Embryonic facial prominence (tissue), 1 donor: Measurements from ENCODE around the gene MEN1.

ENCODE experiments used
- DNase-seq: peaks from one replicate; pipeline ENCODE4 v3.0.0-alpha.2; 2016; ENCODE audit errors: extremely low spot score

MEN1 gene

DNA sequence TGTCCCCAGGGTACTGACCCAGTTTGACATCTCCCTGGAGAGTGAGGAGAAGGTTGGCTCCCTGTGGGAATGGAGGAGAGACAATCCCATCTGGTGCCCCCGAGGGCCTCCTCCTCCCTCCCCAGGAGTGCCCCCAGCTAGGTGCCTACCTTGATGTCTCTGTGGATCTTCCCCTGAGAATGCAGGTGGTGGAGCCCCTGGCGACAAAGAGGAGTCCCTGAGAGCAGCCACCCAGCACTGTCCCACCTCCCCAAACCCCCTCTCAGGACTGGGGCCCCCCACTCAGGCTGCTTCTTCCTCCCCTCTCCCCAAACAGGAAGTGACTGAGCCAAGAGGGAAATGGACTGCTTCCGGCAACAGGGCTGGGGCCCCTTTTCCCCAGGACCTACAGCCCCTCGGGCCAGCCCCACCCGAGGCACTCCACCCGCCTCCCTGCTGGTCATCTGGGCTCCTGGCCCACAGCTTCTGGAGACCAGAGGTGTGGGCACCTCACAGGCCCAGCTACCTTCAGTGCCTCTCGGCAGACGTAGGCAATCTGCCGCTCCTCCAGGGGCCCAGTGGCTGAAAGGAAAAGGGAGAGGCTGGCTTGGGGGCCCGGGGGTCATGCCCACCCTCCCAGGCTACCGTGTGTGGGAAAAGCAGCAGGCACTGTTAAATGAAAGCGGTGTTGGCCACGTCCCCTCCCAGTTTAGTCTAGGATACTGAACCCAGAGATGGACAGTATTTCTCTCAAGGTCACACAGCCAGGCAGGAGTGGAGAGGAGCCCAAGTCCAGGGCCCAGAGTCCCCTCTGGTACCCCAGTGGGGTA, 8.6 kb downstream of the MEN1 start:
- DNase-seq = no peak

DNA sequence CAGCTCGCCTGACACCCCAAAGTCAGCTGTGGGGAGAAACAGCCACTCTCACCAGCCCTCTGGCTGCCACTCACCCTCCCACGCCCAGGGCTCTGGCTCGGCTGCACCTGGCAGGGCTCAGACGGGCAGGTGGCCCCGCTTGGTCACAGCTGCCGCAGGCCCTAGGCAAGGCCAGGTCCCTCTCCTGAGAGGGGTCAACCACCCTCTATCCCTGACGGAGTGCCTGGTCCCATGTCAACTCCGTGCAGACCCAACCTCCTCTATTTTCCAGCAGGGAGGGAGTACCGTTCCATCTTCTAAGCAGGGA, 9.2 kb downstream of the MEN1 start:
- DNase-seq = no peak

DNA sequence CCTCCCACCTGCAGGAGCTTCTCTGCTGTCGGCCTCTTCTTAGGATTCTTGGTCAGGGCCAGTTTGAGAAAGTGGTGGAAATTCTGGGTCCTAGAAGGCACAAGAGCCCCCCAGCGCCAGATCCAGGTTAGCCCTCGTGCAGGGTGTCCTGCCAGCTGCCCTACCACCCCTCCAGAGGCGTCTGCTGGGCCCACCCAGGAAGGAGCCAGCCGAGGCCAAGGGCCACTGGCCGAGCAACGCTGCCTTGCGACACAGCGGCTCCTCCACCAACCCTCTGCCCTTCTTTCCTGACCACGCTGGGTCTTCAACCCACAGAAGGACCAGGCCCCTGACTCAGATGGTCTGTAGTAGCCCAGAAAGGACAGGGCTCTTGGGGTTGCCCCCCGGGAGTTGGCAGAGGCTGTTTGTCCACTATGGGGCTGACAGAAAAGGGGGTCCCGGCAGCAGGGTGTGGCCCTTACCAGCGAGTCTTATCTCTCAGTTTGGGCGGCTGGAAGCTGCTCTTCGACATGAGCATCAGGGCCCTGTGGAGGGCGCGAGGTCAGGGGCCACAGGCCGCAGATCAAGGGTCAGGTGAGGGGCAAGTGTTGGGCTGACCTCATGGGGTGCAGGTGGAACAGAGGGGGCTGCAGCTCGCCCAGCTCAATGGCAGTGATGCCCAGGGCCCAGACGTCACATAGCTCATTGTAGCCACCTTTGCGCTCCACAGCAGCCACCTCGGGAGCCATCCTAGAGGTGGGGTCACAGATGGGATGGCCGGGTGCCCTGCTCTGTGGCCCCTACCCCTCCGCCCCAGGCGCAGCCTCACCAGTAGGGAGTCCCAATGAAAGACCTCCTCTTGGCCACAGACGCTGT, 9.8 kb downstream of the MEN1 start:
- DNase-seq = no peak

DNA sequence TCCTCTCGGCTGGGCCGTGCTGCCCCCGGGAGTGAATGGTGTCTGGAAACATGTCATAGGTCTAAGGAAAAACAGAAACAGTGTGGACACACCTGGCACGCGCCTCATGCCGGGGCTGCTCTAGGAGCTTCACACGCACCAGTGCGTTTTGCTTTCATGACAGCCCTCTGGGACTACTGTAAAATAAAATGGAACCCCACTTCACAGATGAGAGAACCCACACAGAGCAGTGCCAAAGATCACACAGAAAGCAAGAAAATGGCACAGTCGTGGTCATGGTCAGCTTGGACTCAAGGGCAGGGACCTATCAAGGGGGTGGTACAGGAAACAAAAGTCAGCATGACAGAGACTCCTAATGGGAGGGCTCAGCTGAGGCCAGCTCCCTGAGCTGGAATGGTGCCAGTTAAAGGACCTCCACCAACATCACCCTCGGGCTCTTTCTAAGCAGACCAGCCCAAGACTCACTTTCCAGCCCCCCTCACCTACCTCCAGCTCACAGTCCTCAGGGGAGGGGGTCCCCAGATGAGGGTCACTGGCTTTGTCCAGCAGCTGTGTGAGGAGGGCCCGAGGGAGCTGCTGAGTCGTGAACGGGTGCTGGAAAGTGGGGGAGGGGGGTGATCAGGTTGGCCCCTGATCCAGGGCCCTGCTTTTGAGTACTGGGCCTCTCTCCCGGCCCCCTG, 10.6 kb downstream of the MEN1 start:
- no peak for DNase-seq

DNA sequence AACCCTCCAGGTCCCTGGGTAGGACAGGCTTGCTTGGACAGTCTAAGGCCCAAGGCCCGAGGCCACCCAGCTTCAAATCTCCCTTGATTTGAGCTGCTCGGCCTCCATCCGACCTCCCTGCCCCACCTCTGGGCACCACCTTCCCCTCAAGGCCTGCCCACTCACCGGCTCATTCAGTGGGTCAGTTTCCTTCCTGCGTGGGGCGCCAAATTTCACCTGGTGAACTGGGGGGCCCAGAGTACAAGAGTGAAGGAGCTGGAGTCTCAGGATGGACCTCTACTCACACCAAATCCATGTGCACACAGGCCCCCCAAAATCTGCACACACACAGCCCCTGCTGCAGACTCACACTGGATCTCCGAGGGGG, 11.1 kb downstream of the MEN1 start:
- DNase-seq = no peak

DNA sequence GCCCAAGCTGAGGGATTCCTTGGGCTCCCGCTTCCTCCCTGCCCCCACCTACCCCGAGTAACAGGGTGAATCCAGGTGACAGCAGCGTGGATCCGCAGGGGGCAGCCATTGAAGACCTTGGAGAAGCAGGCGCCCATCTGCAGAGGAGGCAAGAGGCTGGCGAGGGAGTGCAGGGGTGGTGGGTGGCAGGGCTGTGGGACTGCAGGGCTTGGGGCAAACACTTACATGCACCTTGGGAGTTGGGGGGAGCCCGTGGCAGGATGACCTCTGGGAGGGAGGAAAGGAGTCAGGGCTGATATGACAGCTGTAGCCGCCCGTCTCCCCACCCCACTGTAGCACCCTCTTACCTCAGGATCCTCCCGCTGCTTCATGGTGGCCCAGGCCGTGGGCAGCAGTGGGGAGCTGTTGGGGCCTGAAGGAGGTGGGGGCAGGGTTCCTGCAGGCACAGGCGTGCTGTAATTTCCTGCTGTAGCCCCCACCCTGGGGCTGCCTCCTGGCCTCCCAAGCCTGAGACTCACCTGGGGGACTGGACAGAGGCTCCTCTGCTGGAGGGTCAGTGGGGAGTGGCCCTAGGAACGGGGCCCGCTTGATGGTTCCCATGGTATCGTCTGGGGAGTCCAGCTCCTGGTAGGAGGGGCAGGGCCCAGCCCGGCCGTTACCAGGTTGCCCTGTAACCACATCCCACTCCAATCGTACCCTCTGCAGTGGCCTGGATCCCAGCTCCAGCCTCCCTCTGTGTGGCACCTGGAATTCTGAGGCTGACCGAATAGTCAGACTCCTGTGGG, 13.4 kb downstream of the MEN1 start:
- no peak for DNase-seq

DNA sequence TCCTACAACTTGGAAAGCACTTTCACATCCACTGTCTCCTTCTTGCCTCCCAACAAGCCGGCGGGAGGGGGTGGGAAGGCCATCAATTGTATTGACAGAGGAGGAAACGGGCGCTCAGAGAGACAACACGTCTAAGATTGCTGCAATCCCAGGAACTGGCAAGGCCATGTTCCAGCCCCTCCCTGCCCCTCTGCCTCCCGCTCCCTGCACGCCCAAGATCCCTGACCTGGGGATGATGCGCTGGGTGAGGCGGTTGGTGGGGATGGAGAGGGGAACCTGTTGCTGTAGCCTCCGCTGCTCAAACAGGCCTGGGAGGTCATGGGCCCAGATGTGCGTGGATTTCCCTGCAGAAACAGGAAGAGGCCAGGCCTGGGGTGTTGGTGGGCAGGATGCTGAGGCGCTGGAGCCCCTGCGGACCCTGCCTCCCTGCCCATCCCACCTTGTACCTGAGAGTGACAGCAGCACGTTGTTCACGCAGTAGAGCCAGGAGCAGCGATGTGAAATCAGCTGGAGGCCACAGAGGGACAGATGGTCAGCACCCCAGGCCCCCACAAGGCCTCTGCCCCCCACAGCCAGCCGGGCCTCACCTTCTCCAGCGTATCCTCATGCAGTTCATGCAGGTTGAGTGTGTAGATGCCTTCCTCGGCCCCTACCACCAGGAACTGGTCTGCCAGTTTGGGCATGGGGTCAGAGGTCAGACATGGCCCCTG, 14.1 kb downstream of the MEN1 start:
- no peak for DNase-seq

DNA sequence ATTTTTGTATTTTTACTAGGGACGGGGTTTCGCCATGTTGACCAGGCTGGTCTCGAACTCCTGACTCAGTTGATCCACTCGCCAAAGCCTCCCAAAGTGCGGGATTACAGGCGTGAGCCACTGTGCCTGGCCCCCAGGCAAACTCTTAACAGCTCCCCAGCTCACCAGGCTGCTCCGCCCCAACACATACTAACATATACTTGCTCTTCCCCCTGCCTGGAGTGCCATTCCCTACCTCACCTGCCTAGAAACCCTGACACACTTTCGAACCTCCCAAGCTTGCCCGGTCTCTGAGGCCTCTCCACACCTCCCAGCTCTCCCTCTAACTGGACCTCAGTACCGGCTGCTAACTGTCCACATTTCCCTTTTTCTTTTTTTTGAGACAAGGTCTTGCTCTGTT, 15.8 kb downstream of the MEN1 start:
- DNase-seq = no peak

DNA sequence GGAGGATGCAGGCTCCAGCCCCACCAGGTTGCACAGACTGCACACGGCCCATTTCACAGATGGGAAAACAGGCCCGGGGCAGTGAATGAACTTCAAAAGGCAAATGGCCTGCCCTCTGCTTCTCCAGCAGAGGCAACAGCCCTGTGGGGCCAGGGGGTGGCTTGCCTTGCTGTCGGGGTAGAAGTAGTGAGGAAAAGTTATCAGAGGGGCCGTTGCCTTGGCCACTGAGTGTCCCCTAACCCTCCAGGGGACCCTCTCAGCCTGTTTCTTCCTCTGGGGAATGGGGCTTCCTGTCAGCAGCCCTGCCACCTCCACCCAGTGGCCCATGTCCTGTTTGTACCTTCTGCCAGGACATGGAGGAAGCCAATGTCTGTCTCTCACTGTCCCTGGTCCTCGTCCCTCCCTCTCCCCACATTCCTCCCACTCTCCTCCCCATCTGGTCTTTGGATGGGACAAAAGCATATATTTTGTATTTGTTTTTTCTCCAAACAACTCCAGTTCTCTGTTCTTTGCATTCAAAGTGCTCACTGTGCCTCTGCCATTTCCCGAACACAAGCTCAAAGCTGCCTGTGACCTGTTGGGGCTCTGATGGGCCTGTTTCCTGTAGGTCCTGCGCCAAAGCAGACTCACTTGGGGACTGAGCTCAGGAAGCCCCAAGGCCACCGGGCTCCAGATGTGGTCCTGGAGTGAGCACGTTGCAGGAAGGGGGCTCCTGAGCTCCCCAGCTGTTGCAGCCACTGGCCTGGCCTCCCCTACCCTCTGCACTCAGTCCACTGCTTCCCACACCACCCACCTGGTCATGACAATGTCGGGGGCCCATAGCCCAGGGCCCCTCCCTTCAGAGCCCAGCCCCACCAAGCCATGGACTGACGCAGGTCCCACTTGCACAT, 16.8 kb downstream of the MEN1 start:
- DNase-seq = no peak

DNA sequence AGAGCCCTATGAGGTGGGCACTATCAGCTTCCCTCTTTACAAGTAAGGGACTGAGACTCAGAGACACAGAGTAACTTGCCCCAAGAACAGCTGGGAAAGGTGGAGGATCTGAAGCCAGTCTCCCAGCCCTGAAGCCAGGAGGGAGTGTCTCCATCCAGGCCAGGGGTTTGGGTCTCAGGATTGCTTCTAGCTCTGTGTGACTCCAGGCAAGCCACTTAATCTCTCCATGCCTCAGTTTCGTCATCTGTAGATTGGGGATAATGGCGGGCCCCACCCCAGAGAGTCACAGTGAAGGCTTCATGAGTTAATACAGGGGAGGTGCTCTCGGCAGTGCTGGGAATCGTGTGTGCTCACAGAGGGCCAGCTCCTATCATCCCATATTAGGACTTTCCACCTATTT, 17.9 kb downstream of the MEN1 start:
- DNase-seq = no peak

DNA sequence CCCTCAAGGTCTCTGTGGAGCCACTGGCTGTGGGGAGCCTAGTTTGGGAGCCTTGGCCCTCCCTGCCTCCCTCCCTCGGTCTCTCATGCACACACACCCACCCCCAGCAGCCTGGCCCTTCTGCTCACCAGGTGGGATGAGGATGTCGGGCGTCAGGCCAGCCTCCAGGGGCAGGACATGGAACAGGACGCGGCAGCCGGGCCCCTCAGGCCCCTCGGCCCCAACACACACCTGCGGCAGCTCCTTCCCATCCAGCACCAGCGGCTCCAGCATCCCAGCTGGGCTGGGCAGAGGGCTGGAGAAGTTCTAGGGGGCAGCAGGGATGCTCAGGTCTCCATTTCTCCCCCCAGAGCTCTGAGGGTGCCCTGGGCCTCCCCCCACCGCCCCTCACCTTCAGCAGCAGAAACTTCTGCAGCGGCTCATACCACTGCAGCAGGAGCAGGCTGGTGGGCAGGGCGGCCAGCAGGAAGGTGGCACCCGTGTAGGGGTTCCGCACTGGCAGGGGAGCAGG, 18.5 kb downstream of the MEN1 start:
- no peak for DNase-seq

DNA sequence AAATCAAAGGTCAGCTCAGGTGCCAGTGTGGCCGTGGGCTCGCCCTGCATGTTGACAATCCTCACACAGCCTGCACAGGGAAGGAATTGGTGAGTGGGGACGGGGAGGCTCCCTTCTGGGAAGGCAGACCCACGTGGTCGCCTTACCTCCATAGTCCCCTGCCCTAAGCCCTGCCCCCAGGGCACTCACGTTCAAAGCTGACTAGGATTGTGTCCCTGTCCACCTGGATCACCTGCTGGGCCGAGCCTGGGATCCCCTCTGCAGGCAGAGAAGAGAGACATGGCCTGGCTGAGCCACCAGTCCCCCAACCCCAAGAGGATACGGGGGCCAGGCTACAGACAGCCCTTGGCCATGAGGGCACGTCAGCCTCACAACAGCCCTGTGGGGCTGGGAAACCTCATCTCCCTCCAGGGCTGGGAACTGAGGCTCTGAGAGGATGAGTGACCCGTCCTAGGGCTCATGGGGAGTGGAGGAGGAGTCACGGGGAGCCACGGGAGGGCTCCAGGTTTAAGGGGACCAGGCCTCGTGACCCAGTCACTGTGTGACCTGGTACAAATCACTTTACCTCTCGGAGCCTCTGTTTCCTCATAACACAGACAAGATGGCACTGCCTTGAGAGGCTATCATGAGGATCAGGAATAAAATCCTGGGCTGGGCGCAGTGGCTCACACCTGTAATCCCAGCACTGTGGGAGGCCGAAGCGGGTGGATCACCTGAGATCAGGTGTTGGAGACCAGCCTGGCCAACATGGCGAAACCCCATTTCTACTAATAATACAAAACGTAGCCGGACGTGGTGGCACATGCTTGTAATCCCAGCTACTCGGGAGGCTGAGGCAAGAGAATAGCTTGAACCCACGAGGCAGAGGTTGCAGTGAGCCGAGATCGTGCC, 19.9 kb downstream of the MEN1 start:
- no peak for DNase-seq

DNA sequence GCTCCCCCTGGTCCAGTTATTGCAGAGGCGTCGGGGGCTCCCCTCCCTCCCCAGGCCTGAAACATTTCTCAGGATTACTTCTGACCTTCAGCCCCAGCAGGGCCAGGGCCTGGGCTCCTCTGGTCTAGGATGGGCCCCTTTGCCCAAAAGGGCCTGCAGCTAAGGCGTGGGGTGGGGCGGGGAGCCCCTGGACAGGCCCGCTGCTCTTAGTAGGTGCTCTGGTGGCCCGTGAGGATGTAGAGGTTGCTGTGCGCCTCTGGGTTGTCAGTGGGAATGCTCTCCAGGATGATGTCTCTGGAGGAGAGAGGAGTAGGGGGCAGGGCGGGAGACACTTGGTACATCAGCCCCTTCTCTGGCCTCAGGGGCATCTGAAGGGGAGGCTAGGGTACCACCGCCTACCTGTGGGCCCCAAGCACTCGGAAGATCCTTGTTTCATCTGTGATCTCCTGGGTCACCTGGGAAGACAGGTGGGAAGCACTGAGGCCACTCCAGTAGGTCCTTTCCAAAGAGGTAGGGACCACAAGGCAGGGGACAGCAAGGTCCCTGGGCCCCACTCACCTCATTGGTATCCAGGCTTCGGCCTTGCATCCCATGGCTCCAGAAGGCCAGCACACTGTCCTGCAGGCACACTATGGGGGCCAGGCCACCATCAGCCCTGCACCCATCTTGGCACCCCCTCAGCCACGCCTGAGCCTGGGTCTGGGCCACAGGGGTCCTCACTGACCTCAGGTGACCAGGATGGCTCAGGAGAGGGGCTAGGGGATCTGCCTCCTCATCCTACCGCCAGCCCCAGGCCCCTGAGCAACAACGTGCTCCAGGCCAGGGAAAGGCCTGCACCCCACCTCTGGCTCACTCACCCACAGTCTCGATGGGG, 20.8 kb downstream of the MEN1 start:
- DNase-seq = no peak

DNA sequence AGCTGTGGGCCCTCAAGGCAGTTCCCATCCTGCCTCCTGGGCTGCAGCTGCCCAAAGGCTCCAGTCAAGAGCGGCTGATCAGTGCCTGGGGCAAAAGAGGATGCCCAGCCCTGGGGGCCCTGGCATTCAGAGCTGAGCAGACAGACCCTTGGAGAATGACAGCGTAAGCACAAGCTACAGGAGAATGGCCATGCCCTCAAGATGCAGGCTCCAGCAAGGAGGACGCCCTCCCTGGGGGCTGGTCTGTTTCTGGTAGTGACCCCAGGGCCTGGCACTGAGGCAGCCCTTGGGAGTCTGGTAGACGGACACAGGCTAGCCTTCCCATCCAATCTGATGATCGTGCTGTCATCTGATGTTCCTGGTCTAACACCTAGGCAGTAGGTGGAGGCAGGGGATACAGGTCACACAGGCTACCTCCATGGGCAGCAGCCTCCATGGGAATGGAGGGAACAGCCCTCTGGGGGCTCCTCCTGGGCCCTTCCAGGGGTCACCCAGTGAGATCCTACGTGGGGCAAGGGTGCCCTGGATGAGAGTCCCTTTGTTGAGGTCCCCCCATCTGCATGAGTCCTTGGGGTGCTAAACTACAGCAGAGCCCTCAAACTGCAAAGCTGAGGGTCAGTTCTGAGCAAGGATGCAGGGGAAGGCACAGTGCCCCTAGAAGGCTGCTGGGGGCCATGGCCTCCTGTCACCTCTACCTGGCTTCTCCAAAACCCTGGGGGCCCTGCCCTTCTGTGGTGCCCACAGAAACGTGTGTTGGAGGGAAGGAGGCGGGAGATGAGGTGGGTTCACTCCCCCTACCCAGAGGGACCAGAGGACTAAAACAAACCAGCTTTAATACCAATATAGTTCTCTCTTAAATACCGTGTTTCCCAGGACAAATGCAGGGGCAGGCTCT, 21.8 kb downstream of the MEN1 start:
- DNase-seq = no peak

DNA sequence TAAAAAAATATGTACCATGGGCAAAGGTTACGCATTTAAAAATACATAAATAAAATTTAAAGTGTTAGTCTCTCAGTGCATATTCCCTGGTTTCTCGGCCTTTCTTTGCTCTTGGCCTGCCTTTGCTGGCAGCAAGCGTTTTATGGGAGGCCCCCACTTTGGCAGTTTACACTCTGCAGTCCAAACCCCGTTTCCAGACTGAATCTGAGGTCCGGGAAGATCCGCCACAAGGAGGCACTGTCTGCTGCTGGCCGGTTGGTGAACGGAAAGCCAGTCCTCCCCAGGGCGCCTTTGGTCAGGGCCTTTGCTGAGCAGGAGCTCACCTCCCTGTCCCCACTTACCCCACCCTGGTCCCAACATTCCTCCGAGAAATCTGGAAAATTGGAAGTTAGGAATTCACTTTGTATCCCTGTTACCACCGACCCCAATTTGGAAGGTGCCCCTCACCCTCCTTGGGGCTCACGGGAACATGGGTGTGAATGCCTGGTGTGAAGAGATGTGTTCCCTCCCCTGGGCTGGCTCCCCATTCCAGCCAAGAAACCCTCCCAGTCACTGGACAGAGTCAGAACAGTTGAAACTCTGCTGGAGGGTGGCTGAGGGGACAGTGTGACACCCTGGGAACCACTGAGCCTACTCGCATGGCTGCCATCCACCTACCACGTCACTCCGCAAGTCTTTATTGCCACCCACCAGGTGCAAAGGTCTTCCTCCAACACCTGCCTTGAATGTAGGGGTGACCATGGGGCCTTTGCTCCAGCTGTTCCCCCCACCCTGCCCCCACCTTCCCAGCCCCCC, 22.6 kb downstream of the MEN1 start:
- no peak for DNase-seq

DNA sequence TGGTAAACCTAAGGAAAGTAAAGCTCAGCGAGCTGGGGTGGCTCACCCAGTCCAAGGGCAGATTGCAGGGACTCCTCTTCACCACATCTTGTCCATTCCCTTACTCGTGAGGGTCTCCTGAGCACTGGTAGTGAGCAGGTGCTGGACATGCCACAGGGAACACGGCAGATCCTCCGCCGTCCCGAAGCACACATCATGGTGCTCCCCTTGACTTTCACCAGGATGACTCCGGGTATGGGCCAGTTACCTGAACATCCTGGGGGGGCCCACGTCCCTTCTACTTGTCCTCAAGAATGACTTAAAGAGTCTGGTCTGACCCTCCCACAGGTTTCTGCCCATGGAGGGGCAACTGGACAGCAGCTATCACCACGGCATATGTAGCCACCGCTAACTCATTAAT, 24.0 kb downstream of the MEN1 start:
- no peak for DNase-seq
